NCI-H524 (cell line): Measurements from ENCODE around the gene TTC22.
A peak's percentile ranks its signal among the peaks of the same experiment; 100 is the strongest.

Experiments used
- DNase-seq, 2 experiments: peaks; one replicate each; lab custom pipeline; 2025; lab: John Stamatoyannopoulos, UW

Gene TTC22

GRCh38 chr1:54808443-54809207 lies 7.5 kb upstream of the TTC22 start:
- DNase-seq: no peak

- no peak for DNase-seq
Observed at GRCh38 chr1:54807756-54808155, 6.6 kb upstream of the TTC22 start.

GRCh38 chr1:54806931-54807611 lies 5.9 kb upstream of the TTC22 start:
- DNase-seq: no peak

GRCh38 chr1:54805981-54806381 lies 4.9 kb upstream of the TTC22 start:
- DNase-seq: no peak

- DNase-seq: no peak
Observed at GRCh38 chr1:54805466-54805865, 4.3 kb upstream of the TTC22 start.

GRCh38 chr1:54804471-54805132 lies 3.5 kb upstream of the TTC22 start:
- DNase-seq: no peak

- DNase-seq: no peak
Observed at GRCh38 chr1:54803761-54804470, 2.8 kb upstream of the TTC22 start.

GRCh38 chr1:54800041-54800898 lies 853 bp downstream of the TTC22 start:
- no peak for DNase-seq

- no peak for DNase-seq
Observed at GRCh38 chr1:54798769-54799641, 2.1 kb downstream of the TTC22 start.

GRCh38 chr1:54798206-54798605 lies 2.9 kb downstream of the TTC22 start:
- DNase-seq: no peak

GRCh38 chr1:54796902-54797301 lies 4.2 kb downstream of the TTC22 start:
- DNase-seq: no peak

GRCh38 chr1:54795841-54796468 lies 5.2 kb downstream of the TTC22 start:
- no peak for DNase-seq

- no peak for DNase-seq
Observed at GRCh38 chr1:54795356-54795665, 5.8 kb downstream of the TTC22 start.

- no peak for DNase-seq
Observed at GRCh38 chr1:54794451-54795355, 6.4 kb downstream of the TTC22 start.

GRCh38 chr1:54792686-54793282 lies 8.3 kb downstream of the TTC22 start:
- DNase-seq: peak in 1 of 2 experiments; percentile 55

GRCh38 chr1:54791880-54792522 lies 9.1 kb downstream of the TTC22 start:
- peak in 1 of 2 experiments; percentile 41 for DNase-seq

GRCh38 chr1:54788459-54788858 lies 12.7 kb downstream of the TTC22 start:
- DNase-seq: no peak

- DNase-seq: no peak
Observed at GRCh38 chr1:54787604-54788003, 13.5 kb downstream of the TTC22 start.
